Lung (tissue), 12 donors: ENCODE results near the gene HAUS2. TPM values are rescaled to one million over a fixed set of nuclear protein-coding genes. Genes with fewer than 3 reads are reported as not detected.

ENCODE experiments used
- ATAC-seq: fragments of 200-7000 bp; cut with Tn5 transposase; one replicate; pipeline ENCODE4 v1.9.1; 2020; ENCODE audit warnings: moderate number of reproducible peaks; ENCODE audit not compliant: insufficient read depth, low FRiP score
- DNase-seq, 3 donors: peaks; one replicate each; pipeline ENCODE4 v3.0.0-alpha.2; 2013 to 2017
- H3K27ac ChIP-seq, 2 donors: one replicate each; pipeline ENCODE4 v1.5.1; 2013; ENCODE audit warnings: mild to moderate bottlenecking in 2 of 2, moderate library complexity in 2 of 2, control low read depth in 1 of 2, inconsistent platforms in 1 of 2, low read depth in 1 of 2, low read length in 1 of 2
- H3K27me3 ChIP-seq, 3 donors: one replicate each; pipeline ENCODE4 v1.5.1; 2013; ENCODE audit warnings: low read length in 2 of 3; ENCODE audit not compliant: control insufficient read depth in 3 of 3, insufficient read depth in 3 of 3
- H3K36me3 ChIP-seq, 4 donors: one replicate each; pipeline ENCODE4 v1.5.1; 2013; ENCODE audit warnings: low read length in 4 of 4, mild to moderate bottlenecking in 1 of 4, moderate library complexity in 1 of 4; ENCODE audit not compliant: control insufficient read depth in 4 of 4, insufficient read depth in 4 of 4
- H3K4me1 ChIP-seq, 5 donors: one replicate each; pipeline ENCODE4 v1.5.1; 2013; ENCODE audit warnings: low read length in 5 of 5, mild to moderate bottlenecking in 2 of 5, moderate library complexity in 1 of 5; ENCODE audit not compliant: control insufficient read depth in 5 of 5, insufficient read depth in 5 of 5
- H3K4me3 ChIP-seq: one replicate; pipeline ENCODE4 v1.5.1; 2013; ENCODE audit warnings: mild to moderate bottlenecking, control low read depth, moderate library complexity
- H3K9ac ChIP-seq, 2 donors: one replicate each; pipeline ENCODE4 v1.5.1; 2013; ENCODE audit warnings: low read length in 2 of 2, control low read depth in 1 of 2; ENCODE audit not compliant: insufficient read depth in 1 of 2
- H3K9me3 ChIP-seq, 4 donors: one replicate each; pipeline ENCODE4 v1.5.1; 2013; ENCODE audit warnings: low read length in 3 of 4, mild to moderate bottlenecking in 1 of 4, moderate library complexity in 1 of 4; ENCODE audit not compliant: control insufficient read depth in 4 of 4, insufficient read depth in 3 of 4
- WGBS, 2 donors: extraction: QIAGEN DNeasy Blood & Tissue Kit; methylation state at CpG; one replicate each; pipeline ENCODE4 v1.1.7; 2013; 5-methylcytosine and 5-hydroxymethylcytosine counted together
- polyA plus RNA-seq, 2 donors: library from polyadenylated mRNA; stranded (reverse); fragments of 200-250 nt; gene quantifications; one replicate each; pipeline ENCODE4 v1.2.1, GENCODE V29; 2013
- total RNA-seq, 2 donors: library from RNA; depleted of rRNA in 1 of 2; stranded (reverse); fragments of >200 nt in 1 of 2; gene quantifications; one replicate each; pipeline ENCODE4 v1.2.1, GENCODE V29; 2014 to 2021
- TF ChIP-seq, protein P1 (sequence below): IDR thresholded peaks from 2 replicates; pipeline ENCODE4 v1.5.1; 2012; ENCODE audit warnings: mild to moderate bottlenecking; ENCODE audit errors: control extremely low read depth, extremely low read depth
- donor health status: control.
- donor health status: control.
- donor health status: Bipolar disorder and iron deficiency.
- donor health status: healthy.
- donor health status: DM: yes; HTN: yes; CAD: no.

The HAUS2 gene
- total and polyA plus RNA-seq, 4 donors = 12.9 to 32.3 (median 16.5) TPM

DNA sequence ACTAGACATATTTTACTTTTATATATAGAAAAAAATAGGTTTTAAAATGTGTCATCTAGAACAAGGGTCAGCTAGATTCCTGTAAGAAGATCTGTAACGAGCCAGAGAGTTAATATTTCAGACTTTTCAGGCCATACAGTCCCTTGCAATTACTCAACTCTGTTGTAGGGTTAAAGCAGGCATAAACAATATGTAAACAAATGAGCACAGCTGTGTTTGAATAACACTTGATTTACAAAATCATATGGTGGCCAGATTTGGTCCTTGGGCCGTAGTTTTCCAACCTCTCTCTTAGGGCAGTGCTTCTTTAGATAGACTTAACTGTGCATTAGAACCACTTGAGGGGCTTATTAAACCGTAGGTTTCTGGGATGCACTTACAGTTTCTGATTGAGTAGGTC, 19.7 kb upstream of the HAUS2 start:
- peak in 1 of 3 donors; percentile 1 for DNase-seq
- TF ChIP-seq, protein P1, sequence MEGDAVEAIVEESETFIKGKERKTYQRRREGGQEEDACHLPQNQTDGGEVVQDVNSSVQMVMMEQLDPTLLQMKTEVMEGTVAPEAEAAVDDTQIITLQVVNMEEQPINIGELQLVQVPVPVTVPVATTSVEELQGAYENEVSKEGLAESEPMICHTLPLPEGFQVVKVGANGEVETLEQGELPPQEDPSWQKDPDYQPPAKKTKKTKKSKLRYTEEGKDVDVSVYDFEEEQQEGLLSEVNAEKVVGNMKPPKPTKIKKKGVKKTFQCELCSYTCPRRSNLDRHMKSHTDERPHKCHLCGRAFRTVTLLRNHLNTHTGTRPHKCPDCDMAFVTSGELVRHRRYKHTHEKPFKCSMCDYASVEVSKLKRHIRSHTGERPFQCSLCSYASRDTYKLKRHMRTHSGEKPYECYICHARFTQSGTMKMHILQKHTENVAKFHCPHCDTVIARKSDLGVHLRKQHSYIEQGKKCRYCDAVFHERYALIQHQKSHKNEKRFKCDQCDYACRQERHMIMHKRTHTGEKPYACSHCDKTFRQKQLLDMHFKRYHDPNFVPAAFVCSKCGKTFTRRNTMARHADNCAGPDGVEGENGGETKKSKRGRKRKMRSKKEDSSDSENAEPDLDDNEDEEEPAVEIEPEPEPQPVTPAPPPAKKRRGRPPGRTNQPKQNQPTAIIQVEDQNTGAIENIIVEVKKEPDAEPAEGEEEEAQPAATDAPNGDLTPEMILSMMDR = no peak
- no peaks in the 10 kb centered on the region for H3K9me3 ChIP-seq
- no peaks in the 10 kb centered on the region for H3K4me1 ChIP-seq
- peaks cover 17 to 37% (median 22%) of the 10 kb centered on the region in 4 donors for H3K36me3 ChIP-seq
- no peak overlapping the region for H3K4me3 ChIP-seq
- H3K27ac ChIP-seq = no peak overlapping the region
- no peak for ATAC-seq
- H3K27me3 ChIP-seq = no peaks in the 10 kb centered on the region
- no peak overlapping the region for H3K9ac ChIP-seq
- WGBS, 2 donors = 88 to 90% methylated on average over 3 of the region's 3 CpGs

- H3K36me3 ChIP-seq = peaks cover 12 to 42% (median 20%) of the 10 kb centered on the region in 4 donors
- WGBS, 2 donors = 92 to 100% methylated on average over 1 of the region's 1 CpG
These were observed 15.4 kb upstream of the HAUS2 start for GRCh38 chr15:42533246-42533645.

DNA sequence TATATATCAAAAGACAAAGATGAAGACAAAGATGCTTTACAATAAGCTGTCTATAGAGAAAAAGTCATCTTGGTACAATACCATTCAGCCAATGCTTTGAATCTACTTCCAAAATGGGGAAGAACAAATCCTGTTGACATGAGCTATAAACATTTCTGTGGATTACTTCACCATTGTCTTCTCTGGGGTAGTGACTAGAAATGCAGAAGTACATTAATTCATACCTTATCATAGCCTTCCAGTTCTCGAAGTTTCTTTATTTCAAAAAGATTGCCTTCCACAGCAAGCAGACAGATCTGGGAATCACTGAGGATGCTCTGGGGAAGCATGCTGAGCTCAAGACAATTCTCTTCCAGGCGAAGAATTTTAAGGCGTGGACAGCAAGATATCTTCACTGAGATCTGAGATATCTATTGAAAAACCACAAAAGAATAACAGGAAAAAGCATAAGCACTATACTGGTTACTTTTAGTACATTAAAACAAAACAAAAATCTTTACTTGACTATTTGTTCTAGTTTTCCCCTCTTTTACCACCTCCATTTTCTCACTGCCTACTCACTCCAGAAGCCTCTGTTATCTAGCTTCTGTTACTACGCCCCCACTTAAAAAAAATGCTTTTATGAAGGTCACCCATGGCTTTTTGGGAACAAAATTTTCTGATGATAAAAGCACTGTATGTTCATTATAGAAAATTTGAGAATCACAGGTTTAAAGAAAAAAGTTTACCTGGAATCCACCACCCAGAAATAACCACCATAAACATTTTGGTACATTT, 3.6 kb upstream of the HAUS2 start:
- no peak overlapping the region for H3K4me3 ChIP-seq
- 62 to 77% methylated on average over 4 of the region's 4 CpGs for WGBS, 2 donors
- peaks cover 9 to 18% (median 15%) of the 10 kb centered on the region in 4 donors for H3K36me3 ChIP-seq

More at GRCh38 chr15:42533246-42533645, 15.4 kb upstream of the HAUS2 start:
- no peak overlapping the region for H3K4me3 ChIP-seq
- no peak overlapping the region for H3K9ac ChIP-seq
- DNase-seq = no peak
- H3K27ac ChIP-seq = no peak overlapping the region
- no peaks in the 10 kb centered on the region for H3K9me3 ChIP-seq
- no peaks in the 10 kb centered on the region for H3K4me1 ChIP-seq
- ATAC-seq = no peak
- TF ChIP-seq, protein P1 = no peak
- no peaks in the 10 kb centered on the region for H3K27me3 ChIP-seq

More for the DNA sequence above, 3.6 kb upstream of the HAUS2 start:
- H3K9ac ChIP-seq = no peak overlapping the region
- DNase-seq = no peak
- no peak for ATAC-seq
- no peaks in the 10 kb centered on the region for H3K27me3 ChIP-seq
- H3K4me1 ChIP-seq = peaks cover 4 to 14% (median 5%) of the 10 kb centered on the region in 5 donors
- TF ChIP-seq, protein P1 = no peak
- no peak overlapping the region for H3K27ac ChIP-seq
- no peaks in the 10 kb centered on the region for H3K9me3 ChIP-seq
